COLO829 (cell line): ENCODE data around the gene NKD1.

Experiments
- DNase-seq: peaks from one replicate; pipeline ENCODE4 v3.0.0; 2012; ENCODE audit warnings: low spot score

Gene NKD1

DNA sequence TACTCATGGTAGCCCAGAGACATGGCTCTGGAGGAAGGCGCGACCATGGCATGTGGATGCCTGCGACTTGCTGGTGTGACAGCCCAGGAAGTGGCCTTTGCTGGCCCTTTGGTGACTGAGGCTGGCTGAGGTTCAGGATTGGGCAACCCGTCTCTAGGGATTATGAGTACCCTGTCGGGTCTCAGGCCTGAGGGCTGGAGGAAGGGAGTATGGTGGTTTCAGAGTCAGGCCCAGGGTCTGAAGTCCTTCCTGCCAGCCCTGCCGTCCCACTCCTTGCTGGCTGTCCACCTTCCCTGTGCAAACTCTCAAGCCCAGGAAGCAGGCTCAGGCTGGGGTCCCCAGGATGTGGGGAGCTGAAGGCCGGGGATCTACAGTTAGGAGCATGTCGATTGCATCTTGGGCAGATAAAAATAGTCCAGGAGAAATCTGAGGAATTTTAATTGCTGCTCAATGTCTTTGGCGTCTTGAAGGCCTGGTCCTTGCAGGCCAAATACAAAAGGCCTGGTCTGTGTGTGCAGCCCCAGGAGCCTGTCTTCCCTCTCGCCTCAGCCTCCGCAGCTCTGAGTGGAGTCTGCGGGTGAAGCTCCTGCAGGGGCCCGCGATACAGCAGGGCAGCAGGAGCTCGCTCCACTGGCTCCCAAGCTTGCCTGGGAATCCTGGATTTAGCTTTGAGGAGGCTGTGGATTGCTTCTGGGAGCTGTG, 52.5 kb downstream of the NKD1 start:
- no peak for DNase-seq

DNA sequence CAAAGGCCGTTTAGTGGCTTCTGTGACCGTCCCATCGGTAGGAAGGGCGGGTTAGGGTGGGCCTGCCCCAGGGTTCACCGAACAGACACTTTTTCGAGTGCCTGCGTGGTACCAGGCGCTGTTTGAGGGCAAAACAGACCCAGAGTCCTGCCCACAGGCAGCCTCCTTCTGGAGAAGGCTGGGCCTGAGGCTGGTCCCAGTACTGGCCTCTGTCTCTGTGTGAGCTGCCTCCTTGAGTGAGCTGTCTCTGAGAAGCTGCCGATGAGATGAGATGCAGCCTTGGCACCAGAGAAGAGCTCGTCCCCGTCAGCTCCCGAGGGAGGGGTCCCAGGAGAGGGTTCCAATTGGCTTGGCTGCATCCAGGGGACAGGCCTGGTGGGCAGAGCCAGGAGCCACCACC, 53.1 kb downstream of the NKD1 start:
- DNase-seq: no peak

DNA sequence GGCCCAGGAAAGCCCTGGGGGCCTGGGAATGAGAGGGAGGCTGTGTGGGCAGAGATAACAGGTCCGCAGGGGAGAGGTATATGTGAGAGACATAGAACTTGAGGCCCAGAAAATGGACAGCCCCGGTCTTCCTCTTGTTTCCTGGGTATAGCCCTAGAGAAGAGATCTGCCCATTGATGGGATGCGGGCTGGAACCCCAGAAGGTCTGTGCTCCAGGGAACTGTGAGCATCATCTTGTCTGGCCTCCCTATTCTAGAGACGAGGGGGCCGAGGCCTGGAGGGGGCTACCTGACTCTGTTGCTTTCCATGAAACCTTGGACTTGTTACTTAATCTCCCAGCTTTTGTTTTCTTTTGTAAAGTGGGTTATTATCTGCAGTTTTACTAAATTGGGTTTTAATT, 53.9 kb downstream of the NKD1 start:
- DNase-seq: no peak

DNA sequence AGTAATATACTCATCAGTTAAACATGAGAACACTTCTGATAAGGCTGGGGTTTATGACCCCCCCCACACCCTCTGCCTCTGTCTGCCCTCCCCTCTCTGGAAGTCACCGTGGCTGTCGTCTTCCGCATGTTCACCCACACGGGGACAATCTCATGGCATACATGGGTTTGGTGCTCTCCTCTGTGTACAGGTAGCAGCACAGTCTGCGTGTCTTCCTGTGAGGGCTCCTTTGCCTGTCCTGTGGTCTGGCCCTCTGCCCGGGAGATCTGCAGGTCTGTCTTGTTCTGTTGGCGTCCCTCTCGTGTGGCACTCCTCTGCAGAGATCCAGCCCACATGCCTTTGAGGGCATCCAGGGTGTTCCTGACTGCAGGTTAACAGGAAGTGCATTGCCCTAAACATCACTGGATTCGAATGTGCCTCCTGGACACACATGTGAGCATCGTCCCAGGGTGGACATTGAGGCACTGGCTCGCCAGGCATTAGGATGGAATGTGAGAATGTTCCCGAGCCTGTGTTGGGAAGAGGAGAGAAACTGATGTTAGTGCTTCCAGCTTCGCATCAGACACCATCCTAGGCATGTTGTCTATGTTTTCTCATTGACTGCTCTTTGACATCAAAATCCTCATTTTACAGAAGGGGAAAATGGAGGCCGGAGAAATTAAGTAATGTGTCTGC, 54.5 kb downstream of the NKD1 start:
- no peak for DNase-seq

DNA sequence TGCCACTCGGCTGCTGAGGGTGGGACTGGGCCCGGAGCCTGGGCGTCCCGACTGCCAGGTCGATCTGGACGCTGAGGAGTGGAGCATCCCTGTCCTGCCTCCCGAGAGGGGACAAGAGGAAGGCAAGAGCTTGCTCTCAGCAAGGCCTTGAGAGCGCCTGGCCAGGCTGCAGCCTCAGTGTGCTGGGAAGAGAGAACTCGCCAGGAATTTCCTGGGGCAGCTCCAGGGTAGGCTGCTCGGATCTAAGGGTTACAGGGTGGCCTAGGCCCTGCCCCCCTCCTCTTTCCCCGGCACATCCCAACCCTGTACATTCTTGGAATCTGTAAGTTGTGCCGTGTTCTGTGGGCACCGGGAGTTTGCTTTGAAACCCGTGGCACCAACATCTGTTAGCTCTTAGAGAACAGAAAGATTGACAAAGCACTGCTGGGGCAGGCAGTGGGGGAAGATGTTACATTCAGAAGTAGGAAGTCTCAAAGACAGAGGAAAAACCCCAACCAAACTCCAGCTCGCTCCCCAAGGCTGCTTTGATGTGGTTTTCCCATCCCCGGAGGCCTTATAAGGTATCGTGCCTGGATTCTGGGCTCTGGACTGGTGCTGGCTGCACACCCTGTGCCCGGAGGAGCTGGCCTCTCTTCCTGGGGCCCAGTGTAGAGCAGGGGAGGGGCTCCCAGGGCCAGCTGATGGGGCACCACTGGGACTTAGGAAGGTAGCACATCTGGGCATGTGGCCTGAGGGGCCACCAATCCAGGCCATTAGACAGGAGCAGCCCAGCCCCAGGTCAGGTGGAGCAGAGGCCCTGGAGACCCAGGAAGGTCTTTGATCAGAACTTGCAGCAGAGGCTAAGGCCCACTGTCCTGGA, 55.2 kb downstream of the NKD1 start:
- DNase-seq: no peak

DNA sequence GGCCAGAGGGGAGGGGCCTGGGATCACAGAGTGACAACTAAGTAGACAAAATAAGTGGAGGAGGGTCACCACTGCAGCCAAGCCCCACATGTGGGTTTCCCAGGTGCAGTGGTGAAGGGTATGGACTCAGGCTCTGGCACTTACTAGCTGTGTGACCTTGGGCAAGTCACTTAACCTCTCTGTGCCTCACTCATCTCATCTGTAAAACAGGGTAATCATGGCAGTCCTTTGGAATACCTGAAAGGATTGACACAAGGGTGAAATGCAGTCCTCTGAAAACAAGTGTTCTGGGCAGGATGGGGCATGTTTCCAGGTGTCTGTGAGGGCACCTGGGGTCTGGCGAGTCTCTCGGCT, 55.8 kb downstream of the NKD1 start:
- DNase-seq: no peak

DNA sequence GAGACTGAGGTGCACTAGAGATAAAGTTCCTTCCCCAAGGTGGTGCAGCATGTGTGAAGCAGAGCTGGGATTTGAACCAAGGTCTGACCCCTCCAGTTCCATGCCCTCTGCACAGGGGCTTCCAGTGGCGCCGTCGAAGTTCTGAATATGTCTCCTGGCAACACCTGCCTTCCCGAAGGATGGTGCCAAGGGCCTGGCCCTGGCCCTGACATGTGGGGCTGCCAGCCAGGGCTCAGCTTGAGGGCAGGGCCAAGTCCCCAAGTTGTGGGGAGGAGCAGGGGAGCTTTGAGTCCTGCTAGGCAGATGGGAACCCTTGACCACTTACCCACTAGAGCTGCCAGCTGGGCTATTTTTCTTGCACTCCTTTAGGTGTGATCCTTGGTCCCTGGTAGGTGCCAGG, 56.4 kb downstream of the NKD1 start:
- DNase-seq: no peak

DNA sequence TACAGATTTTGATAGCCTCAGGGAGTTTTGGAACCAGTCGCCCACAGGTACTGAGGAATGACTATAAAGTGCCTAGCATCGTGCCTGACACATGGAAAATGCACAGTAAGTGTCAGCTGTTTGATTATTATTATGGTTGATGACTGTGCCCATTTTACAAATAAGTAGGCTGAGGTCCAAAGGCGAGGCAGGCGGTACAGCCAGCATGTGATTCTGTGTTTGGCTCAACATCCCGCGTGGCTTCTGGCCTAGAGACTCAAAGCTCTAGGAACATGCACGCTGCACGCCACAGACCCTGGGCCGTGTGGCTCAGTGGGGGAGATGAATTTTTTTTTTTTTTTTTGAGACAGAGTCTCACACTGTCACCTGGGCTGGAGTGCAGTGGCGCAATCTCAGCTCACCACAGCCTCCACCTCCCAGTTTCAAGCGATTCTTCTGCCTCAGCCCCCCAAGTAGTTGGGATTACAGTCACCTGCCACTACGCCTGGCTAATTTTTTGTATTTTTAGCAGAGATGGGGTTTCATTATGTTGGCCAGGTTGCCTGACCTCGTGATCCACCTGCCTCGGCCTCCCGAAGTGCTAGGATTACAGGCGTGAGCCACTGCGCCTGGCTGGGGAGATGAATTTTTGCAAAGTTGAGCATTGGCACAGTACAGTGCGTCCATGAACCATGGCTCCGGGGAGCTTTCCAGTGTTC, 57.7 kb downstream of the NKD1 start:
- DNase-seq: no peak

DNA sequence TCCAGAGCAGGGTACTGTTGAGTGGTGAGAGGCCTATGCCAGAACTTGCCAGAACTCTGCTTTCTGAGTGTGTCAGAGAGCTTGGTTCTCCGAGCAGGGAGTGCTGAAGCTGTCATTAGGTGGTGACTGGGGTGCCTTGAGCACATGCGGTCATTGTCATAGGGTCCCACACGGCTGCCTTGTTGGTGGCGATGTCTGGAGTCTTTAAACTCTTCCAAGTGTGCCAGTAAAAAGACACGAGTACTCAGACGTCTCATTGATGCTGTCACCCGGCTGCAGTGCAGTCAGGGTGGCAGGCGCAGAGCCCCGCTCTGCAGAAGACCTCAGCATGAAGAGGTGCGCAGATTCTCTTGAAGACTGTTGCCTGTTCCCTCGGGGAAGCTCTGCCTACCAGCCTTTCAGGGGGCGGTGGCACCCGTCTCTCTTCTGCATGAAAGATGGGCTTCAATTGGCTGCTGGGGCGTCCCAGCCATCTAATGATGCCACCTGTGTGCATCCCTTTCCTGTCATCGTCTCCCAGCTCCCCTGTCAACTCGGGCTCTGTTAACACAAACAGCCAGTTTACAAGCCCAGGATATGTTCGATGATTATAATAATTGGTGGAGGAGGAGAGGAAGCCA, 58.3 kb downstream of the NKD1 start:
- DNase-seq: no peak

DNA sequence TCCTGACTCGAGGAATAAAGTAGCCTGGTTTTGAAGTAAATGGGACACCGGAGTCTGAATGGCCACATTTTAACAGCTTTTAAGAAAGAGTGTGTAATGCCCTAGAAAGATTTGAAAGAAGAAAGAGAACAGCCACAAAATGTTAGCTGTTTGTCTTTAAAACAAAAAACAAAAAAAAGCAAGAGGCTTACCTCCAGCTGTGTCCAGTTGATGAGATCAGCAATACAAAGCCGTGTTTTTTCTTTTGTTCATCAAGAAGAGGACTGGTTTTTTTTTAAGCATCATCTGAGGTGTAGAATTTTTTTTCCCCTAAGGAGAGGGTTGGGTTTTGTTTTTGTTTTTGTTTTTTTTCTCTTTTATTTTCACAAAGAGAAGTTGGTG, 58.8 kb downstream of the NKD1 start:
- DNase-seq: no peak

DNA sequence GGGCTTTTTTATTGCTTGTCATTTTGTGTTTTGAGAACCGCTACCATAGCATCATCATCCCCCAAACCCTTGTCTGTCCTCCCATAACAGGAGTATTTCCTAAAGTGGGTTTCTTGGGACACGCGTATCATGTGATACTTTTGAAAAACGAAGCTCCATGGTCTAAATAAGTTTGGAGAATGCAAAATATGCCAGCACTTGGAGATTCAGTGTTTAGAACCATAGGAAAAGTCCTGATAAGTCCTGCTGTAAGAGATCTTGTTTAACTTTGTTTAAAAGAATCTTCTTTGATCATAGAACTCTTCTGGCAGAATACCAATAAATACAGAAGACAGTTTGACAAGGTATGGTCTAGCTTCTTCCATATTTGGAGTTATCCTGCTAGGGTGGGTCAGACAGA, 59.3 kb downstream of the NKD1 start:
- DNase-seq: no peak

DNA sequence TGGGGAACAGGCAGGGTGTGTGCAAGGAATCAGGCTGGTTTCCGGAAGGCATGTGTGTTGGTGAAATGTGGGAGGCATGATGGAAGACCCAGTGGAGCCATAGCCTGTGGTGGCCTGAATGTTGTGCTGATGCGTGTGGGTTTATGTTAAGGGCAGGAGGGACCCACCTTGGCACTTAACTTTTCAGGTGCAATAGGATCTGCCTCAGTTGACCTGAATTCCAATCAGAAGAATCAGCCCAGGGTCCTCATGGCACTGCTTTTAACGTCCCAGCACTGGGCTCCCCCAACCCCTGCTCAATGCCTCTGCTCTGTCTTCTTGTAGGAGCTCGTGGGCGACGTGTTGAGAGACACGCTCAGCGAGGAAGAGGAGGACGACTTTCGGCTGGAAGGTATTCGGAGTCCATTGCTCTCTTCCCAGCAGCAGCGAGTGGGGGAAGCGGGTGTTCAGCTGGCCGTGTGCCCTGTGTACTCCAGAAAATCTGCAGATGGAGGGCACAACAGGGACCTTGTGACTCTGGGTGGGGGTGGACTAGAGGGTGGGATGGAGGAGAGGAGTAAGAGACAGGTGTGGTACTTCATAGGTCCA, 59.9 kb downstream of the NKD1 start:
- no peak for DNase-seq

DNA sequence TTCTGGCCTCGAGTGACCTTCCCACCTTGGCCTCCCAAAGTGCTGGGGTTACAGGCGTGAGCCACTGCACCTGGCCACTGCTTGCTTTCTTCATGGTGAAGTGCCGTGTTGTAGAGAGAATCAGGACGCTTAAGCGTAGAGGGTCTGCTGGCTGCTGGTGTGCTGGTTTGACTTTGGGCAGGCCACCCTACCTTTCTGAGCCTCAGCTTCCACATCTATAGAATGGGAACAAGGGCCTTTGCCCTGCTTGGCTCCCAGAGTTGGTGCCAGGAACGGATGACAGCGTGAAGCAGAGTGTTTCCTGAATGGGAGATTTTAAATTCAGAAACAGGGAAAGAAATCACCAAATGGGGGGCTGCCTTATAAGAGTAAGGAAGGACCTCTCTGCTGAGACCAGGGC, 60.9 kb downstream of the NKD1 start:
- no peak for DNase-seq

DNA sequence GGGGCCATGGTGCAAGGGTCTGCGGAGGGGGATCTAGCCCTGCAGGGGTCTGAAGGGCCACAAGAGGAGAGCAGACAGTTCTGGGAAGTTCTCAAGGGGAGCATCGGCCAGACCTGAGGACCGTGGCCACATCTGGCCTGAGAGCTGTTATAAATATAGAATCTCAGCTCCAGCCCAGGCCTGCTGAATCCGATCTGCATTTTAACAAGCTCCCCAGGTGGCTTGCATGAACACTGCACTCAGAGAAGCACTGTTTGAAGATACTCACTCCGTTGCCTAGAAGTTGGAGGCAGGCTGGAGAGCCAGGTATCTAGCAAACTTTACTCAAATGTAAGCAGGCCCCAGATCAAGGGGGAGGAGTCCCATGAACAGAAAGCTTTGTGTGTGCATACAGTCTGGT, 61.3 kb downstream of the NKD1 start:
- no peak for DNase-seq

DNA sequence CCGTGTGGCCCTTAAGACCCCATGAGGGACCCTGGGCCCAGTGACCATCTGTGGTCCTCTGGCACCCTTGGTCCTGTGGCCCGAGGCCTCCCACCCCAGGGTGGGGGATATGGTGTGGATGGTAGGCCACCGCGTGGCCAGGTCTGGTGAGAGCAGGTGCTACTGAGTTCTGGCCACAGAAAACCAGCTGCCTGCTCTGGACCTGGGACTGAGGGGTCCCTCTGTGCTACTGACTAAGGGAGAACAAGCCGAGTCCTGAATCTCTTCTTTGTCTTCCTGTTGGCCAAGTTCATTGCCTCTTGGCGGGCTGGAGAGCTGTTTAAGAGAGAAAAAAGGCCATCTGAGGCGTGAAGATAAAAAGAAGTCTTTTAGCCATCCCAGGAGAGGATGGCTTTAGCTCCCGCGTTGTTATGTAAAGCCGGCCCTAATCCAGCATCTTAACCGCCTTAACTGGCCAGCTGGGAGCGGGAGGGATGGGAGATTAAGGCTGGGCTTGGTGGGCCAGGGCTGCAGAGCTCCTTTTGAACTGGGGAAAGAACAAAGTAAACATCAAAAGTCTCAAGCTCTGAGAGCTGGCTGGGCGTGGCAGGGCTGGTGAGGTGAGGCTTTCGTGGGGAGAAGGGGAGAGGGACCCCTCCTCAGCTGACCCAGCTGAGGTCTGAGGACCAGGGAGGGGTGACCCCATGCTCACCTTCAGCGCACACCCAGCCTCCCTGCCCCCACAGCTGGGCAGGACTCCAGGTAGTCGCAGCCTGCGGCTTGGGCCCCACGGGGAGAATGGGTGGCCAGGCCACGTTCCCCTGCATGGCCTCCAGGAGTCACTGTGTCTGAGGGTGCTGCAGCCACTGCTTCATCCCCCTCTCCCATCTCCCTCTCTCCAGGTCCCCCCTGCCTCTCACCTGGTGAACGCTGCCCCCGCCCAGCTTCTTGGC, 62.4 kb downstream of the NKD1 start:
- DNase-seq: no peak

DNA sequence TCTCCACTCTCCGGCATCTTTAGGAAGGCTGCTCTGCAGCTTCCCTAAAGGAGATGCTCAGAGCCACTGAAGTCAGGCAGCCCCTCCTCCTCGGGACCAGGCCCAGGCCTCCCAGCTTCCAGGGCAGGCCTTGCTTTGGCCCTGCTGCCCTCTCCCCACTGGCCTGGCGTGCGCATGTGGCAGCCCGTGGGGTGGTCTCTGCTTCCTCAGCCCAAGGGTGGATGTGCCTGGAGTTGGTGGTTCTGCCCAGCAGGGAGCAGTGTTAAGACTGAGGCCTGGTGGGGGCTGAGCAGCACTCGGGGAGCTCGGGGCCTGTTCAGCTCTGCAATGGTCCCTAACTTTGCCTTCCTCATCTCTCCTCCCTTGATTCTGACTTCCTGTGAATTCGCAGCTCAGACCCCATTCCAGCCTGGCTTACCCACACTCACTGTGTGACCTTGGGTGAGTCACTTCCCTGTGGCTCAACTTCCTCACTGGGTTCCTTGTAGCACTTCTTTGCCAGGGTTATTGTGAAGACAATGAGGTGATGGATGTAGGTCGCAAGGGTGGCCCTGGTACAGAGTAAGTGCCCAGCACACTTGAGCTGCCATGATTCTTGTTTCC, 63.2 kb downstream of the NKD1 start:
- DNase-seq: no peak

DNA sequence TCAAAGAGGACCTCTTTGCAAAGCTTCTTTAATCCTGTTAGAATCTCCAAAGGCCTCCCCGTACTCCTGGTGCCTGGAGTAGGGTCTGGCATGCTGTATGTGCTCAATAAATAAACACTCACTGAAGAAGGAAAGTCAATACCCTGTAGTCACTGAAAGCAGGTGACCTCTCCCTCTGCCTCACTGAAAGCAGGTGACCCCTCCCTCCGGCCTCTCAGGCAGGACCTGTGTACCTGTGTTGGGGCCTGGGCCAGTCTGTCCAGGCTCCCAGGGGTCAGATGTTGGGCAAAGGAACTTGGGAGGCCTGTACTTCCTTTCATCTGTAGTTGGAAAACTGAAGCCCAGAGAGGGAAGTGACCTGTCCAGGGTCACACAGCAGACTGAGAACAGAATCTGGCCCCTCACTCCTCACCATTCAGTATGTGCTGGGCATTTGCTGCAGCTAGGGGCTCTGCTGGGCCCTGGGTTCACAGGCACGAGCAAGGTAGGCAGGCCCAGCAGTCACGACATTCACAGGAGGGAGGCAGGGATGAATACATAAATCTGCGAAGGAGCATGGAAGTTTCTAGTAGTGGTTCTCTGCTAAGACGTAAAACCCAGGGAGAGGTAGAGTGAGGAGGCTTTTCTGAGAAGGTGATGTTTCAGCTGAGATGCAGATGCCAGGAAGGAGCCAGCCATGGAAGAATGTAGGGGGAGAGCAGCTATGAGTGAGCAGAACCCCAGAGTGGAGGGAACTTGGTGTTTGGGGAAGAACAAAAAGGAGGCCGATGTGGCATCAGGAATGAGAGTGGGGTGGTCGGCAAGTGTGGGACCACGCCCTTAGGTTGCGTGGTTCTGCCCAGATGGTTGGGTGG, 64.0 kb downstream of the NKD1 start:
- no peak for DNase-seq

DNA sequence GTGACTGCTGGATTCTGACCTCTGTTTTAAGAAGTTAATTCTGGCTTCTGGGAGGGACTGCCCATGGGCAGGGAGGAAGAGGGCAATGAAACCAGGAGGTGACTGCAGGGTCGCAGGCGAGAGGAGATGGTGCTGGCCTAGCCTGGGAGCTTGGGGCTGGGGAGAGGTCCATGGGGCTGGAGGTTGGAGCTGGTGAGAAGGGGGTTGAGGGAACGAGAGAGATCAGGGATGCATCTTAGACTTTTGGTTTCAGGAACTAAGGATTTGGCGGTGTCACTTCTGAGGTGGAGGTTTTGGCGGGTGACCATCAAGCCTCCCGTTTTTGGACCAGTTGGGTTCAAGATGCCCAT, 64.6 kb downstream of the NKD1 start:
- DNase-seq: no peak

DNA sequence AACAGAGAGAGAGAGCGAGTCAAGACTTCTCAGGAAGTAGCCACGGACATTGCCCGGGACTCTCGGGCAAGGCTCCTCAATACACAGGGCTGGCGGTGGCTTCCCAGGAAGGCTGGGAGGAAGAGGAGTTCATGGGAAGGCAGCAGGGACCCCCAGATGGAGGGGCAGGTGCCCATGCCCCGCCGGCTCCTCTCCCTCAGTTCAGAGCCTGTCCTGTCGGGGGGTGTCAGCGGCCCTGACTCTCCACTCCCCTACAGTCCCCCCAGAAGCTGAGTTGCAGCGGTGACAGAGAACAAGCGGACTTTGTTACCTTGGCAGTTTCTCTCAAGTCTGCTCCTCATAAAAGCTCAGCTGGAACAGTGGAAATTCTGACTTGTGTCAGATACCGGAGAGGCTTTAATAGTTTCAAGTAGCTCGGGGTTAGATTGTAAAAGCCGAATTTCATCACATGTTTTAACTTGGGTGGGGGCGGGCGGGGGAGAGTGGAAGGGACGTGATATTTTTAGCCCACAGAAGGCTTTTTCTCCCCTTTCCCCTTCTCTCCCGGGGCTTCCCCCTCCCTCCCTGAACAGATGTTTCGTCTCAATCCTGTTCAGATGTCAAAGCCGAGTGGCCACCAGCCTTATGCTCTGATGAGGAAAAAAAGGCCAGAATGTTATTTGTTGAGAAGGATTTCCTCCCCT, 65.2 kb downstream of the NKD1 start:
- peak; percentile 56 for DNase-seq
